Common myeloid progenitor, CD34-positive (primary cell): ENCODE measurements around the gene SLC22A3.
"Not testable (repeated sequence)": the region's sequence is repeated elsewhere in the genome, so short reads cannot be mapped to it uniquely, and the experiment has no call there.

ENCODE experiments used
- CTCF ChIA-PET: fragments of 350-600 bp; sonication (Branson Sonifier 250); formaldehyde crosslinking; loops from one replicate; lab custom pipeline; 2021; ENCODE audit warnings: antibody characterized with exemption; lab: Charles Lee
- POLR2A ChIA-PET: fragments of 350-600 bp; sonication (Branson Sonifier 250); formaldehyde crosslinking; loops from one replicate; lab custom pipeline; 2021; ENCODE audit warnings: antibody characterized with exemption; lab: Charles Lee
- DNase-seq, 3 donors: peaks; one replicate each; pipeline versions ENCODE4 v3.0.0 to v3.0.0-alpha.2; 2013
- H3K27ac ChIP-seq, 2 experiments: 1 replicate in 1 of 2; 2 replicates in 1 of 2; pipeline ENCODE4 v1.7.0; 2013; ENCODE audit warnings: inconsistent platforms in 2 of 2, low read length in 2 of 2, mild to moderate bottlenecking in 2 of 2, low read depth in 1 of 2, moderate library complexity in 1 of 2; ENCODE audit not compliant: severe bottlenecking in 2 of 2, insufficient read depth in 1 of 2, poor library complexity in 1 of 2
- H3K27me3 ChIP-seq, 5 experiments: replicated peaks in 2 of 5; 1 replicate in 3 of 5; 2 replicates in 2 of 5; pipeline versions ENCODE4 v1.6.1 to v1.7.0; 2013; ENCODE audit warnings: low read length in 4 of 5, mild to moderate bottlenecking in 2 of 5, moderate library complexity in 2 of 5, inconsistent platforms in 1 of 5; ENCODE audit not compliant: insufficient read depth in 5 of 5, control insufficient read depth in 4 of 5
- H3K36me3 ChIP-seq, 4 experiments: 1 replicate in 2 of 4; 2 replicates in 2 of 4; pipeline versions ENCODE4 v1.6.1 to v1.7.0; 2013; ENCODE audit warnings: low read length in 3 of 4, control low read depth in 1 of 4, mild to moderate bottlenecking in 1 of 4; ENCODE audit not compliant: control insufficient read depth in 4 of 4, insufficient read depth in 4 of 4
- H3K4me1 ChIP-seq, 4 experiments: 1 replicate in 3 of 4; 2 replicates in 1 of 4; pipeline versions ENCODE4 v1.6.1 to v1.7.1; 2013; ENCODE audit warnings: low read length in 3 of 4, mild to moderate bottlenecking in 3 of 4, control low read depth in 1 of 4, inconsistent platforms in 1 of 4, moderate library complexity in 1 of 4; ENCODE audit not compliant: control insufficient read depth in 4 of 4, insufficient read depth in 4 of 4; ENCODE audit errors: control extremely low read depth in 1 of 4
- H3K4me3 ChIP-seq, 7 experiments: 1 replicate in 4 of 7; 2 replicates in 3 of 7; pipeline versions ENCODE4 v1.5.1 to v1.7.0; 2013; ENCODE audit warnings: mild to moderate bottlenecking in 7 of 7, low read length in 6 of 7, moderate library complexity in 6 of 7, inconsistent platforms in 2 of 7, low read depth in 2 of 7, control low read depth in 1 of 7; ENCODE audit not compliant: insufficient read depth in 4 of 7, control insufficient read depth in 1 of 7; ENCODE audit errors: extremely low read depth in 1 of 7
- H3K9me3 ChIP-seq, 5 experiments: 1 replicate in 4 of 5; 2 replicates in 1 of 5; pipeline versions ENCODE4 v1.6.1 to v1.7.1; 2013; ENCODE audit warnings: low read length in 4 of 5, mild to moderate bottlenecking in 2 of 5, inconsistent platforms in 1 of 5, low read depth in 1 of 5, moderate library complexity in 1 of 5; ENCODE audit not compliant: control insufficient read depth in 4 of 5, insufficient read depth in 2 of 5; ENCODE audit errors: control extremely low read depth in 1 of 5
- WGBS: methylation state at CpG from one replicate; pipeline ENCODE4 v1.1.5; 2013; ENCODE audit not compliant: insufficient coverage; 5-methylcytosine and 5-hydroxymethylcytosine counted together

The SLC22A3 gene

GRCh38 chr6:160368670-160369069, 20.5 kb downstream of the SLC22A3 start:
- DNase-seq, result no peak
- H3K27me3 ChIP-seq, result peaks cover 0 to 3% (median 0%) of the 10 kb centered on the region in 5 experiments
- WGBS, result 87% methylated on average over 4 of the region's 4 CpGs
- H3K27ac ChIP-seq, result no peak overlapping the region
- no peaks in the 10 kb centered on the region for H3K36me3 ChIP-seq
- H3K9me3 ChIP-seq, result peaks cover 0 to 7% (median 0%) of the 10 kb centered on the region in 5 experiments
- H3K4me1 ChIP-seq, result no peaks in the 10 kb centered on the region
- ChIA-PET CTCF (no interaction called here), POLR2A (no interaction called here)
- H3K4me3 ChIP-seq, result no peak overlapping the region

DNA sequence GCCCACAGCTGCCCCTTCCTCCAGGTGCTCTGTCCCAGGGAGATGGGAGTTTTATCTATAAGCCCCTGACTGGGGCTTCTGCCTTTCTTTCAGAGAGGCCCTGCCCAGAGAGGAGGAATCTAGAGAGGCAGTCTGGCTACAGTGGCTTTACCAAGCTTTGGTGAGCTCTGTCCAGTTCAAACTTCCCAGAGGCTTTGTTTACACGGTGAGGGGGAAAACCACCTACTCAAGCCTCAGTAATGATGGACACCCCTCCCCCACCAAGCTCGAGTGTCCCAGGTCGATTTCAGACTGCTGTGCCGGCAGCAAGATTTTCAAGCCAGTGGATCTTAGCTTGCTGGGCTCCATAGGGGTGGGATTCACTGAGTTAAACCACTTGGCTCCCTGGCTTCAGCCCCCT, 25.4 kb downstream of the SLC22A3 start:
- CTCF ChIA-PET, DNase-seq, H3K9me3 ChIP-seq, POLR2A ChIA-PET, H3K4me3 ChIP-seq, H3K27ac ChIP-seq, H3K27me3 ChIP-seq, H3K4me1 ChIP-seq, H3K36me3 ChIP-seq: not testable (repeated sequence)
- no CpG with 5 or more reads among the region's 4 CpGs for WGBS

DNA sequence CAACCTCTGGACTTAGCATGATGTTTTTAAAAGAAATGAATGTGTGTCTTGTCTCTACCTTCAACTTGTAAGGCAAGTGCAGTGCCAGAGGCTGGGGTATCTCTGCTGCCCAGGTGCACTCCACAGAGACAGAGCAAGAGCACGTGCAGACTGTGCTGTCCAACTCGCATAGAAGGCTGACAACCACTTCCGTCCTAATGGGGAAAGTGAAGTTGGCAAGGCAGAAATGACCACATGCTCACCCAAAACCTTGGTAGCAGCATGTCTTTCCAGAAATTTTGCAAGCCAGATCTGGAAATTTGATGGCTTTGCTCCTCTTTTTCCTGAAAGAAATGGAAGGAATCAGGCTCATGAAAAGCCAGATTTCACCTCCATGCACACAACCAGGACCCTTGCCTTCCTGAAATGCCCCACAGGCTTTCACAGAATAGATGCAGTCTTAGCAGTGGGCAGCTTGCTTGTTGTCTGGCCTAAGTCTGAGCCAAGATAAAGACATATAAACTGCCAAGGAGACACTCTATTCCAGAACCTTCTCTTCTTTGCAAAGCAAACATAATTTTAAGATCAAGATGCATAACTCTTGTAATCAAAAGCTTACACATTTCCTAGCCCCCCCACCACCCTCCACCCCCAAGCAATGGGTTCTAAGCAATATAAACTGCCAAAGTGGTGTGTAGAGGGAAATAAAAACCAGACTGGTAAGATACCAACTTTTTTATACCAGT, 26.8 kb downstream of the SLC22A3 start:
- ChIA-PET CTCF (no interaction called here), POLR2A (no interaction called here)
- 67% methylated on average over 3 of the region's 3 CpGs for WGBS
- H3K27ac ChIP-seq, result no peak overlapping the region
- H3K4me1 ChIP-seq, result no peaks in the 10 kb centered on the region
- no peak overlapping the region for H3K4me3 ChIP-seq
- H3K27me3 ChIP-seq, result peaks cover 0 to 3% (median 0%) of the 10 kb centered on the region in 5 experiments
- no peak for DNase-seq
- H3K36me3 ChIP-seq, result no peaks in the 10 kb centered on the region
- peaks cover 0 to 1% (median 0%) of the 10 kb centered on the region in 5 experiments for H3K9me3 ChIP-seq

- Histone ChIP-seq H3K27ac (no peak overlapping the region), H3K4me3 (no peak overlapping the region), H3K27me3 (peaks cover 0 to 3% (median 0%) of the 10 kb centered on the region in 5 experiments), H3K9me3 (no peaks in the 10 kb centered on the region), H3K4me1 (no peaks in the 10 kb centered on the region), H3K36me3 (no peaks in the 10 kb centered on the region)
- ChIA-PET CTCF (no interaction called here), POLR2A (no interaction called here)
- WGBS, result 100% methylated on average over 2 of the region's 2 CpGs
- no peak for DNase-seq
Observed at GRCh38 chr6:160375561-160375949, 27.4 kb downstream of the SLC22A3 start.

DNA sequence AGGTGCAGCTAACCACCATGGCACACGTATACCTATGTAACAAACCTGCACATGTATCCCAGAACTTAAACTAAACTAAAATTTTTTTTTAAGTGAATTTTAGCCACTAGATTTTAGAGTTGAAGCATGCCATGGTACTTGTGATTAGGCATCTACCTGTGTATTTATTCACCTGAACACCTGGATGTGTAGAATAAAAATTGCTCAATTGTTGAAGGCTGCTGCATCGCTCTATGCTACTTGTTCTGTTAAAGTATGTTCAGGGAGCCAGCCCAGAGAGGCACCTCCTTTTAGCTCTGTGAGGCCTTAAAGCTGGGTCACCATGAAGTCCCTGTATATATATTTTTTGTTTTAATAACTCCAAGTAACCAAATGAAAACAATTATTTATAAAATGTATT, 28.3 kb downstream of the SLC22A3 start:
- Histone ChIP-seq H3K27me3 (peaks cover 0 to 3% (median 0%) of the 10 kb centered on the region in 5 experiments), H3K4me3 (no peak overlapping the region), H3K36me3 (no peaks in the 10 kb centered on the region), H3K4me1 (no peaks in the 10 kb centered on the region), H3K27ac (no peak overlapping the region), H3K9me3 (no peaks in the 10 kb centered on the region)
- WGBS, result no CpG with 5 or more reads among the region's 2 CpGs
- POLR2A ChIA-PET, result no interaction called here
- CTCF ChIA-PET, result no interaction called here
- DNase-seq, result no peak

GRCh38 chr6:160378218-160378617, 30.0 kb downstream of the SLC22A3 start:
- no peaks in the 10 kb centered on the region for H3K36me3 ChIP-seq
- POLR2A ChIA-PET, result no interaction called here
- 100% methylated on average over 3 of the region's 5 CpGs for WGBS
- peaks cover 0 to 3% (median 0%) of the 10 kb centered on the region in 5 experiments for H3K27me3 ChIP-seq
- no peak overlapping the region for H3K4me3 ChIP-seq
- no peaks in the 10 kb centered on the region for H3K4me1 ChIP-seq
- H3K9me3 ChIP-seq, result peaks cover 0 to 5% (median 2%) of the 10 kb centered on the region in 5 experiments
- CTCF ChIA-PET, result interaction anchor here (1.1 kb wide), 1 partner anchor 31 kb away, joined by 3 read pairs; no protein-coding TSS in a partner anchor
- DNase-seq, result no peak
- no peak overlapping the region for H3K27ac ChIP-seq

GRCh38 chr6:160378882-160379281, 30.7 kb downstream of the SLC22A3 start:
- no peak for DNase-seq
- peaks cover 0 to 3% (median 0%) of the 10 kb centered on the region in 5 experiments for H3K27me3 ChIP-seq
- POLR2A ChIA-PET, result no interaction called here
- CTCF ChIA-PET, result no interaction called here
- WGBS, result 92% methylated on average over 3 of the region's 4 CpGs
- H3K4me3 ChIP-seq, result no peak overlapping the region
- H3K4me1 ChIP-seq, result no peaks in the 10 kb centered on the region
- H3K36me3 ChIP-seq, result no peaks in the 10 kb centered on the region
- H3K27ac ChIP-seq, result no peak overlapping the region
- peaks cover 0 to 7% (median 2%) of the 10 kb centered on the region in 5 experiments for H3K9me3 ChIP-seq
